HG02571 (cell line): Measurements from ENCODE around the gene NTN4.
"Not testable (repeated sequence)": the region's sequence is repeated elsewhere in the genome, so short reads cannot be mapped to it uniquely, and the experiment has no call there.

Experiments used
- ATAC-seq: cut with Tn5 transposase; IDR thresholded peaks from one replicate; pipeline ENCODE4 v1.9.1; 2021; ENCODE audit warnings: mild to moderate bottlenecking, moderate library complexity; ENCODE audit not compliant: unreplicated experiment

Gene NTN4

DNA sequence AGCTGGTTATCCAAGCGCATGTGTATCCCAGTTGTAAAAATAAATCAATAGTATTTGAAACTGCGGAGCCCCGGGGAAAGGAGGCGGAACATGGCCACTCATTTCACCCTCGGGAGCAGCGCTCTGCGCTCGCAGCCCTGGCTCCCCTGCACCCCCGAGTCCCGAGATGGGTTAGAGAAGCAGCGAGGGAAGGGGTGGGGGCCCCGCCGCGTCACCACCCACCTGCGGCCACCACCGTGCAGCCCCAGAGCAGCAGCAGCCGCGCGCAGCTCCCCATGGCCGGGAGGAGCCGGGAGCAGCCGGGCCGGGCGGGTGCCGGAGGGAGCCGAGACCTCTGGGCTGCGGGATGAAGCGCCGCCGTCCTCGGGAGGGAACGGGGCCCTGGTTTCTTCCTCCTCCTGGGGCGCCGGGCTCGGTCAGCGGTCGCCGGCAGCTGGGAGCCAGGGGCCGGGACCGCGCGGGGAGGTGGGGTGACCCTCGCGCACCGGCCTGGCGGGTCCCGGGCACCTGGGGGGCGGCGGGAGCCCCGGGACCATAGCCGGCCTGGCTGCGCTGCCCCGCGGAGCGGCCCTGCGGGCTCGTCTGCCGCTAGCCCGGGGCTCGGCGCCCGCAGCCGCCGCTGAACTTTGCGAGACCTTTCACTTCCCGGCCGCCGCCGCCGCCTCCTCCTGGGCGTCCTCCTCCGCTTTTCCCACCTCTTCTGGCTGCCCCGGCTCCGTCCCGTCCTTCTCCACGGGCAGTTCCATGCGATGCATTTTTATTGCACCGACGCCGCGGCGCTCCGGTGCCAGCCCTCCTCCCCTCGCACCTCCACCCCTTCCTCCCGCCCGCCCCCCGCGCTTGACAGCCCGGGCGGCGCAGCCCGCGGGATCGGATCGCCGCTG lies at the start of gene NTN4:
TSS of gene NTN4 (minus strand) at position 732 of the 884 bp plus-strand sequence. CDS start at position 277, 455 bp downstream.
- ATAC-seq = no peak

DNA sequence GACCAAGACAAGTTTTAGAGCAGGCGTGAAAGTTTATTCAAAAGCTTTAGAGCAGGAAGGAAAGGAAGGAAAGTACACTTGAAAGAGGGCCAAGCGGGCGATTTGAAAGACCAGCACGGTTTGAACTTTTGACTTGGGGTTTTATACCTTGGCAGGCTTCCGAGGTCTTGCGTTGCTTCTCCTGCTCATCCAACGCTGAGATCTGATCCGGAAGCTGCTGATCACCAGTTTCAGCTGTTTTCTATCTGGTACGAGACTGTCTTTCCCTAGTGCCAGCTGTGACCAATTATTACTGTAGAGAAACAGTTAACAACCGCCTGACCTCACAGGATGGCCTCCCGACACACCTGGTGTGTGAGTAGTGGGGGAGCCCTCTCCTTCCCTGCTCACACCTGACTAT lies 47.6 kb upstream of the NTN4 start:
- no peak for ATAC-seq

DNA sequence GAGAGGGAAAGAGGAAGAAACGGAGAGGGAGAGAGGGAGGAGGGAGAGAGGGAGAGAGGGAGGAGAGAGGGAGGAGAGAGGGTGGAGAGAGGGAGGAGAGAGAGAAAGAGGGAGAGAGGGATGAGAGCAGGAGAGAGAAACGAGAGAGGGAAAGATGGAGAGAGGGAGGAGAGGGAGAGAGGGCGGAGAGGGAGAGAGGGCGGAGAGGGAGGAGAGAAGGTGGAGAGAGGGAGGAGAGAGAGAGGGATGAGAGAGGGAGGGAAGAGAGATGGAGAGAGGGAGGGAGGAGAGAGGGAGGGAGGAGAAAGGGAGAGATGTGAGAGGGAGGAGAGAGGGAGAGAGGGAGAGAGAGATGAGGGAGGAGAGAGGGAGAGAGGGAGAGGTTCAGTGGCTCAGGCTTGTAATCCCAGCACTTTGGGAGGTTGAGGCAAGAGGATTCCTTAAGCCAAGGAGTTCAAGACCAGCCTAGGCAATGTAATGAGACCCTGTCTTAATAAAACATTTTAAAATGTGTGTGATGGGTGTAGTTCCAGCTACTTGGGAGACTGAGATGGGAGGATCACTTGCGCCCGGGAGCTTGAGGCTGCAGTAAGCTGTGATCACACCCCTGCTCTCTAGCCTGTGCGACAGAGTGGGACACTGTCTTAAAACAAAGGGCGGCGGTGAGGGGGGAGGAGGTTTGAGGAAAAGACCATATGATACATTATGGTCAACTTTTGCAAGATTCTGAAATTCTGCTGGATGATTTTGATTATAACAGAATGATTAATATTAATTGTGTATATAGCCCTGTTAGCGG lies 46.9 kb upstream of the NTN4 start:
- ATAC-seq = no peak

- no peak for ATAC-seq
Measured at GRCh38 chr12:95836630-95837239, 46.2 kb upstream of the NTN4 start.

- no peak for ATAC-seq
Measured at GRCh38 chr12:95836185-95836609, 45.6 kb upstream of the NTN4 start.

DNA sequence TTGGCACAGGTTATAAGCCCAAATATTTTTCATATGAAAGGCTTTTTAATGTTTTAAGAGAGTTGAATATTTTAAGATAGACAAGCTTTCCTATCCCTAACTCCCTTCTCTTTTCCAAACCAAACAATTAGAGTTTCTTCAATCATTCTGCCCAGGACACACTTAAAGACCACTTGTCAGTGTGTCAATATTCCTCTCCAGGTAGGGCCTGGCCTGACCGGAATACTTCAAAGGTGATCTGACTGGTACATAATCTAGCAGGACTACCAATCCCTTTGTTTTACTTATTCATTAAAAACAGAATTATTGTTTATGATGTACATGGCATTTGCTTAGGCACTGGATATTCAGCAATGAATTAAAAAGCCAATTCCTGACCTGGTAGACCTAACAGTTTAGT lies 44.0 kb upstream of the NTN4 start:
- ATAC-seq = no peak

GRCh38 chr12:95830335-95831089 lies 39.9 kb upstream of the NTN4 start:
- ATAC-seq = no peak

GRCh38 chr12:95829395-95829794 lies 38.8 kb upstream of the NTN4 start:
- no peak for ATAC-seq

DNA sequence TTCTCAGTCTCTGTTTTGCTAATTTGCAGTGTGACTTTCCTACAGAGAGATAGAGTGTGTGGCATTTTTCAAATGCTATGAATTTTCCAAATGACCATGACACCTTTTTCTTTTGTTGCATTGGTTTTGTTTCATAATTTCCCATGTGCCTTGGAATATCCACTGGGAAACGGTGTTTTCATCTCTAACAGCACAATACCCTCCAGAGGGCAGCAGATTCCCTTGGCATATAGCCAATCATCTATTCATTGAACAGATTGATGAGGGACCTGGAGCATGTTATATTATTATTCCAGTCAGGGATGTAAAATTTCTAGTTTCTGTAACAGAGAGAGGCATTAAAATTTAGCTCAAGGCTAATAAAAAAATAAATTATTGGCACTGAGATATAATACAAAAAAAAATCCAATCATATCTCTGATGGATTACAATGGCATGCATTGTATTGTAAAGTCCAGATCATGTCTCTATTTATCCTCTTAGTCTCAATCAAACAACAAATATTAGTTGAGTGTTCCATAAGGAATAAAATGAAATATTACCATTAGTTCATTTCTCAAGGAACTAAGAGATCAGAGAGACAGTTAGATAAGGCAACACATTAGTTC lies 29.6 kb upstream of the NTN4 start:
- no peak for ATAC-seq

DNA sequence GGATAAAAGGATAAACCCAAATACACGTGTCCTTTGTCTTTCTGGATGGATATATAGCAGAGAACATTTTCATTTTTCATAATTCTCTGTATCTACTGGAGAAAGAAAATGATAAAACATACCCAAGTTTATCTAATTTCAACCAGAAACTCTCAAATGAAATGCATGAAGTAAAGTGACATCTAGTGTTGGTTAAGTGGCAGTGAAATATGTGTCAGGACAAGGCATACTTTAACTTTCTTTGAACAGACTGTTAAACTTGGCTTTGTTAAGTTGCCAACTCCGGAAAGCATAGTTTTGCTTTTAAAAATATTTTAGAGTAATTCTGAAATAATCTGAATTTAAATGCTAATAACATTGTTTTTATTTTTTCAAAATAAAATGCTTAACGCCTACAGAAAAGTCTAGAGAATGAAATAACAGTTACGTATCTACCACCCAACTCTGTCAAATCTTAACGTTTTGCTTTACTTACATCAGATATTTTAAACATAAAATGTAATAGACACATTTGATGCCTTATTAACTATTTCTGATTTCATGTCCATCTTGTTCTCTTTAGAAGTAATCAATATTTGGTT lies 25.2 kb upstream of the NTN4 start:
- ATAC-seq = no peak

DNA sequence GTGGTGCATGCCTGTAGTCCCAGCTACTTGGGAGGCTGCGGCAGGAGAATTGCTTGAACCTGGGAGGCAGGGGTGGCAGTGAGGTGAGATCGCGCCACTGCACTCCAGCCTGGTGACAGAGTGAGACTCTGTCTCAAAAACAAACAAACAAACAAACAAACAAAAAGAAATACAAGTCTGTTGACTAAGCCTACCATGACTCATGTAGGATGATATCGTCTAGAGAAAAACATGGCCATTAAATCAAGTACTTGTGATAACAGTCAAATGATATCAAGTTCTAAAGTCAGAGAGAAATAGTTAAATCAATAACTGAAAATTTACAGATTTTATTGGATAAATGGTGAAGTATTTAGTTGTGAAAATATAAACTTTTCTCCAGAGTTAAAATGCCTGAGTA lies 21.6 kb upstream of the NTN4 start:
- not testable (repeated sequence) for ATAC-seq

DNA sequence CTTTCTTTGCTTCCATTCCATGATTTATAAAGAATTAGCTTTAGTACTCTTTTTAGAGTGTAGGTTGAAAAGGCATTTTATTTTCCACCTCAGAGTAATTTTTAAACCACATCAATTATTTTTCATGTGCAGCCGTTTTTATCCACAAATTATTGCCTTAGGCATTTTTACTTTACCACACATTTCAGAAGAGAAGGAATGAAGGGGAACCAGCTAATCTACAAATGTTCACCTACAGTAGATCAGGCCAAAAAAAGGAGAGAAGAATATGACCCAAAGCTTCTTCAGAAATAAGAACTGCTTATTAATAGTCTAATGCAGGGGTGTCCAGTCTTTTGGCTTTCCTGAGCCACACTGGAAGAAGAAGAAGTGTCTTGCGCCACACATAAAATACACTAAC lies 19.8 kb upstream of the NTN4 start:
- ATAC-seq = no peak

DNA sequence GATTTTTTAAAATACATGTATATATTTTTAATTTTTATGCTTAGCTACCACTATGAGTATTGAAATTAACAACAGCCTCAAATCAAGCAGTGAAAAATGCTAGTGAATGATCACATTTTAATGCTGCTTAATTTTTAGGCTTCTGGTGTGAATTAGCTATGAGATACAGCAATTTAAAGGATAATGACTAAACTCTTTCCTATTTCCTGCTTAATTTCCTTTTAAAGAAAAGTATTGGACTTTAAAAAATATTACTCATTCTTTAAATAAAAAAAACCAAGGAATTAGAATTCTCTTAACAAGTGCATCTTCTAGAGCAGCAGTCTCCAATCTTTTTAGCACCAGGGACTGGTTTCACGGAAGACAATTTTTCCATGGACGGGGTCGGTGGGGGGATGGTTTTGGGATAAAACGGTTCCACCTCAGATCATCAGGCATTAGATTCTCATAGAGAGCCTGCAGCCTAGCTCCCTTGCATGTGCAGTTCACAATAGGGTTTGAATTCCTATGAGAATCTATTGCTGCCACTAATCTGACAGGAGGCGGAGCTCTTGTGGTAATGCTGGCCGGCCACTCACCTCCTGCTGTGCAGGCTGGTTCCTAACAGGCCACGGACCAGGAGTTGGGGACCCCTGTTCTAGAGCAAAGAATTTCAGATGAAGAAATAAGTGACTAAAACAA lies 18.6 kb upstream of the NTN4 start:
- no peak for ATAC-seq

GRCh38 chr12:95808146-95808545 lies 17.6 kb upstream of the NTN4 start:
- no peak for ATAC-seq

- no peak for ATAC-seq
Measured at GRCh38 chr12:95805864-95806671, 15.5 kb upstream of the NTN4 start.

- no peak for ATAC-seq
Measured at GRCh38 chr12:95804291-95804690, 13.7 kb upstream of the NTN4 start.

GRCh38 chr12:95803817-95804216 lies 13.3 kb upstream of the NTN4 start:
- ATAC-seq = no peak

DNA sequence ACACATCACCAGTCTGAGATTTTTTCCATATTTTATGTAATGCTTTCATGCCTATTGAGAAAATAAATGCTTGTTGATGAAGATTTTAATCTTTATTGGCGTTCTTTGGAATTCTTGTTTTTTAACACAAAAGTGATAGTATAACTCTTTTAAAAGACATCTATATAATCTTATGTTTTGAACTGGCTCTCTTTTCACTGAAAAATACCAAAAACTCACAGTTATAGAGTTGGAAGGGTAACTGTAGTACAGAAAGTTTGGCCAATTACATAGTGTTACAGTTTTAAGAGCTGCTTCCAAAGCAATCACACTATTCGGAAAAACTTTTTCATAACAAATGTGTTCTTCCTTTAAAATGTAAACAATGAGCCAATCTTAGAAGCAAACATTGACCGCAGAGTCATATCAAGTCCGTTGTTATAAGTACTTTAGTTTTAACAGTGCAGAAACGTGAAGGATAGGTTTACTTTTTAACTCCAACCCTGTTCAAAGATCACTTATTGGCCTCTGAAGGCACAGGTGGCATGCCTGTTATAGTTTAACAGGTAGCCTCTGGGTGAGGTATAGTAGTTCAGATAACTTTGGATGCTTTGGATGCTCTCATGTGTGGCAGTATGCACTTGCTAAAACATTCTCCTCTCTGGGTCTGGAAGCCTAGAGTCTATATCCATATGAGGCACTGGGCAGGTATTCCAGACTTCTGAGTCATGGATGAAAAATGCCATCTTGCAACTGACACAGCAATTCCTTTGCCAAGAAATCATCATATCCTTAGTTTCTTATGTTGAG lies 12.1 kb upstream of the NTN4 start:
- no peak for ATAC-seq
